Endothelial cell of umbilical vein (primary cell): ENCODE results near the gene PRDM11. TPM values are rescaled to one million over a fixed set of nuclear protein-coding genes. Genes with fewer than 3 reads are reported as not detected.

ENCODE experiments used
- BruUV-seq: library from RNA; stranded (reverse); fragments of 400-500 nt; replicated peaks from 2 replicates; lab custom pipeline; 2021; lab: Mats Ljungman, UMichigan
- CTCF ChIA-PET: fragments of 300-600, 350-600 bp; sonication (Branson Sonifier 250); formaldehyde crosslinking; loops from one replicate; lab custom pipeline; 2021; ENCODE audit warnings: antibody characterized with exemption, inconsistent platforms; lab: Charles Lee
- POLR2A ChIA-PET: fragments of 300-600, 350-600 bp; sonication (Branson Sonifier 250); formaldehyde crosslinking; loops from one replicate; lab custom pipeline; 2021; ENCODE audit warnings: antibody characterized with exemption, inconsistent platforms; lab: Charles Lee
- DNase-seq: peaks from one replicate; pipeline ENCODE4 v3.0.0-alpha.2; 2011; ENCODE audit warnings: low read depth, low spot score
- FAIRE-seq: peaks from 2 replicates; lab custom pipeline; 2011; peaks lifted over from hg19 to GRCh38; lab: Jason Lieb, UNC
- H2AFZ ChIP-seq: 2 replicates; pipeline ENCODE4 v1.6.0; 2012; ENCODE audit warnings: low read depth, low read length, control low read depth, inconsistent platforms
- H3K27ac ChIP-seq: 2 replicates; pipeline ENCODE4 v1.5.1; 2011; ENCODE audit warnings: low read depth, mild to moderate bottlenecking, control low read depth, low read length, moderate library complexity; ENCODE audit not compliant: insufficient read depth
- H3K27me3 ChIP-seq, 2 experiments: 2 replicates each; pipeline versions ENCODE4 v1.6.0 to v1.6.1; 2011; ENCODE audit warnings: low read length in 2 of 2, mixed read lengths in 1 of 2; ENCODE audit not compliant: control insufficient read depth in 2 of 2, insufficient read depth in 2 of 2
- H3K36me3 ChIP-seq, 2 experiments: 2 replicates in 1 of 2; 3 replicates in 1 of 2; pipeline ENCODE4 v1.5.1; 2011; ENCODE audit warnings: low read length in 2 of 2, mild to moderate bottlenecking in 1 of 2, moderate library complexity in 1 of 2; ENCODE audit not compliant: control insufficient read depth in 2 of 2, insufficient read depth in 2 of 2; ENCODE audit errors: extremely low read depth in 1 of 2
- H3K4me1 ChIP-seq: 3 replicates; pipeline ENCODE4 v1.5.1; 2011; ENCODE audit warnings: mild to moderate bottlenecking, low read length; ENCODE audit not compliant: control insufficient read depth, insufficient read depth; ENCODE audit errors: extremely low read depth
- H3K4me2 ChIP-seq: 2 replicates; pipeline ENCODE4 v1.6.1; 2011; ENCODE audit warnings: low read length, control low read depth, mixed read lengths; ENCODE audit not compliant: insufficient read depth
- H3K4me3 ChIP-seq, 3 experiments: fragments of 200-600 bp in 1 of 3; sonication (generic), shearing (Covaris generic) in 1 of 3; replicated peaks in 1 of 3; 2 replicates each; pipeline ENCODE4 v1.5.1; 2011 to 2016; ENCODE audit warnings: control low read depth in 3 of 3, low read length in 3 of 3, mild to moderate bottlenecking in 2 of 3, inconsistent platforms in 1 of 3, low read depth in 1 of 3, moderate library complexity in 1 of 3; ENCODE audit not compliant: insufficient read depth in 1 of 3
- H3K79me2 ChIP-seq: 2 replicates; pipeline ENCODE4 v1.6.0; 2012; ENCODE audit warnings: low read length, inconsistent platforms; ENCODE audit not compliant: control insufficient read depth, insufficient read depth
- H3K9ac ChIP-seq: replicated peaks from 2 replicates; pipeline ENCODE3; 2011; ENCODE audit warnings: low read length, control low read depth; ENCODE audit not compliant: insufficient read depth; ENCODE audit errors: extremely low read depth
- H3K9me1 ChIP-seq: replicated peaks from 3 replicates; pipeline ENCODE4 v1.6.0; 2011; ENCODE audit warnings: mild to moderate bottlenecking, low read length; ENCODE audit not compliant: control insufficient read depth, insufficient read depth; ENCODE audit errors: extremely low read depth
- H3K9me3 ChIP-seq: replicated peaks from 2 replicates; pipeline ENCODE4 v1.5.1; 2012; ENCODE audit warnings: low read length, inconsistent platforms; ENCODE audit not compliant: control insufficient read depth, insufficient read depth
- H4K20me1 ChIP-seq: replicated peaks from 2 replicates; pipeline ENCODE3; 2011; ENCODE audit warnings: mild to moderate bottlenecking, low read length; ENCODE audit not compliant: control insufficient read depth, insufficient read depth; ENCODE audit errors: extremely low read depth
- EZH2 ChIP-seq: IDR thresholded peaks from 2 replicates; pipeline ENCODE4 v1.6.1; 2012; ENCODE audit warnings: borderline replicate concordance, low read depth, mild to moderate bottlenecking, moderate library complexity, low read length, inconsistent platforms; ENCODE audit not compliant: severe bottlenecking
- FOS ChIP-seq: IDR thresholded peaks from 2 replicates; pipeline ENCODE4 v1.6.1; 2011; ENCODE audit warnings: mild to moderate bottlenecking, low read length, moderate library complexity, borderline replicate concordance; ENCODE audit not compliant: insufficient read depth
- GATA2 ChIP-seq: IDR thresholded peaks from 2 replicates; pipeline ENCODE4 v1.7.0; 2011; ENCODE audit warnings: low read depth, mild to moderate bottlenecking, moderate library complexity, mixed read lengths, low read length; ENCODE audit not compliant: insufficient read length, insufficient read depth
- JUN ChIP-seq: IDR thresholded peaks from 2 replicates; pipeline ENCODE4 v1.6.1; 2011; ENCODE audit warnings: borderline replicate concordance, low read depth; ENCODE audit not compliant: insufficient read length, insufficient read depth
- MYC ChIP-seq: IDR thresholded peaks from one replicate; pipeline ENCODE4 v1.6.1; 2011; ENCODE audit warnings: mild to moderate bottlenecking, low read depth, low read length
- POLR2A ChIP-seq: IDR thresholded peaks from 2 replicates; pipeline ENCODE4 v1.6.1; 2012; ENCODE audit warnings: low read depth, mild to moderate bottlenecking, control low read depth, low read length
- POLR2AphosphoS5 ChIP-seq: IDR thresholded peaks from 2 replicates; pipeline ENCODE4 v1.6.1; 2012; ENCODE audit warnings: low read depth, mild to moderate bottlenecking, control low read depth, low read length, moderate library complexity; ENCODE audit not compliant: insufficient read depth
- dilution Hi-C: fragments of 300-500 bp; cut with MboI; formaldehyde crosslinking; loops from one replicate; pipeline ENCODE4 v1.15.0; 2019; ENCODE audit warnings: low sequenced_read_pairs; ENCODE audit not compliant: extremely low pct_ligation_motif_present
- intact Hi-C: fragments of 100-400 bp; cut with micrococcal nuclease; formaldehyde crosslinking; loops from one replicate; pipeline ENCODE4 v1.10.0; 2022
- polyA plus RNA-seq, 4 experiments: library from polyadenylated mRNA; depleted of rRNA in 3 of 4; stranded (reverse) in 3 of 4; unstranded in 1 of 4; fragments of >200 nt; gene quantifications; 2 replicates each; pipeline versions ENCODE4 v1.2.1 to v1.2.3, GENCODE V29; 2011 to 2012; ENCODE audit warnings: missing spikeins in 1 of 4
- total RNA-seq: library from RNA; stranded (reverse); gene quantifications from 2 replicates; pipeline ENCODE4 v1.2.3, GENCODE V29; 2021
- TF ChIP-seq, protein P1 (sequence below): IDR thresholded peaks from 2 replicates; pipeline ENCODE4 v1.6.1; 2011; ENCODE audit not compliant: insufficient read depth, insufficient read length
- TF ChIP-seq, protein P2 (sequence below), 2 donors: IDR thresholded peaks; 1 replicate in 1 of 2; 2 replicates in 1 of 2; pipeline ENCODE4 v1.5.1; 2011; ENCODE audit warnings: low read length in 2 of 2, mild to moderate bottlenecking in 2 of 2, moderate library complexity in 2 of 2, control low read depth in 1 of 2, inconsistent platforms in 1 of 2, low read depth in 1 of 2; ENCODE audit not compliant: insufficient read depth in 1 of 2; ENCODE audit errors: extremely low read depth in 1 of 2

PRDM11 gene
- total and polyA plus RNA-seq, 2 donors (not counting 3 experiments of a cell fraction or from before 2014, with no cell fraction given) = 6.9 to 14.1 TPM

GRCh38 chr11:45229401-45230020 lies 83.1 kb downstream of the PRDM11 start:
- ChIA-PET CTCF (no interaction called here), POLR2A (no interaction called here)
- Histone ChIP-seq H4K20me1 (no peaks in the 10 kb centered on the region), H3K9me1 (no peaks in the 10 kb centered on the region), H2AFZ (no peak overlapping the region), H3K9me3 (no peaks in the 10 kb centered on the region), H3K4me2 (no peak overlapping the region), H3K4me1 (no peaks in the 10 kb centered on the region), H3K9ac (no peak overlapping the region), H3K27me3 (no peaks in the 10 kb centered on the region), H3K36me3 (peaks cover 0 to 6% of the 10 kb centered on the region in 2 experiments), H3K4me3 (no peak overlapping the region), H3K79me2 (no peaks in the 10 kb centered on the region), H3K27ac (no peak overlapping the region)
- TF ChIP-seq POLR2AphosphoS5 = no peak
- TF ChIP-seq JUN = no peak
- TF ChIP-seq, protein P1, sequence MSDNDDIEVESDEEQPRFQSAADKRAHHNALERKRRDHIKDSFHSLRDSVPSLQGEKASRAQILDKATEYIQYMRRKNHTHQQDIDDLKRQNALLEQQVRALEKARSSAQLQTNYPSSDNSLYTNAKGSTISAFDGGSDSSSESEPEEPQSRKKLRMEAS = no peak
- no peak for TF ChIP-seq GATA2
- no peak for TF ChIP-seq EZH2
- TF ChIP-seq MYC = no peak
- TF ChIP-seq, protein P2, sequence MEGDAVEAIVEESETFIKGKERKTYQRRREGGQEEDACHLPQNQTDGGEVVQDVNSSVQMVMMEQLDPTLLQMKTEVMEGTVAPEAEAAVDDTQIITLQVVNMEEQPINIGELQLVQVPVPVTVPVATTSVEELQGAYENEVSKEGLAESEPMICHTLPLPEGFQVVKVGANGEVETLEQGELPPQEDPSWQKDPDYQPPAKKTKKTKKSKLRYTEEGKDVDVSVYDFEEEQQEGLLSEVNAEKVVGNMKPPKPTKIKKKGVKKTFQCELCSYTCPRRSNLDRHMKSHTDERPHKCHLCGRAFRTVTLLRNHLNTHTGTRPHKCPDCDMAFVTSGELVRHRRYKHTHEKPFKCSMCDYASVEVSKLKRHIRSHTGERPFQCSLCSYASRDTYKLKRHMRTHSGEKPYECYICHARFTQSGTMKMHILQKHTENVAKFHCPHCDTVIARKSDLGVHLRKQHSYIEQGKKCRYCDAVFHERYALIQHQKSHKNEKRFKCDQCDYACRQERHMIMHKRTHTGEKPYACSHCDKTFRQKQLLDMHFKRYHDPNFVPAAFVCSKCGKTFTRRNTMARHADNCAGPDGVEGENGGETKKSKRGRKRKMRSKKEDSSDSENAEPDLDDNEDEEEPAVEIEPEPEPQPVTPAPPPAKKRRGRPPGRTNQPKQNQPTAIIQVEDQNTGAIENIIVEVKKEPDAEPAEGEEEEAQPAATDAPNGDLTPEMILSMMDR (IDR thresholded peaks at IDR 0.05; ENCODE audit: extremely low read depth in 1 of 2, insufficient read depth in 1 of 2, low read depth in 1 of 2, low read length in 2 of 2) = no peak
- no peak for TF ChIP-seq FOS
- no peak for TF ChIP-seq POLR2A
- intact Hi-C loops (no loop called here), dilution Hi-C loops (no loop called here)
- BruUV-seq = no TSS peak
- FAIRE-seq = no peak
- no peak for DNase-seq
